G401 (cell line): ENCODE data around the gene SELENOP. TPM values are rescaled to one million over a fixed set of nuclear protein-coding genes. Genes with fewer than 3 reads are reported as not detected.

ENCODE experiments used
- DNase-seq: peaks from one replicate; pipeline ENCODE4 v3.0.0-alpha.2; 2015; ENCODE audit warnings: low spot score
- in situ Hi-C: cut with HindIII; loops from 2 replicates; pipeline ENCODE4 v1.10.0; 2016; ENCODE audit warnings: low sequenced_read_pairs, mixed read lengths
- total RNA-seq: library from RNA; depleted of rRNA; stranded (reverse); fragments of >200 nt; shearing (Covaris generic); gene quantifications from 2 replicates; pipeline ENCODE4 v1.2.3, GENCODE V29; 2014

Gene SELENOP
- total RNA-seq, 1 experiment from 2014 or later, result 0.20 TPM

DNA sequence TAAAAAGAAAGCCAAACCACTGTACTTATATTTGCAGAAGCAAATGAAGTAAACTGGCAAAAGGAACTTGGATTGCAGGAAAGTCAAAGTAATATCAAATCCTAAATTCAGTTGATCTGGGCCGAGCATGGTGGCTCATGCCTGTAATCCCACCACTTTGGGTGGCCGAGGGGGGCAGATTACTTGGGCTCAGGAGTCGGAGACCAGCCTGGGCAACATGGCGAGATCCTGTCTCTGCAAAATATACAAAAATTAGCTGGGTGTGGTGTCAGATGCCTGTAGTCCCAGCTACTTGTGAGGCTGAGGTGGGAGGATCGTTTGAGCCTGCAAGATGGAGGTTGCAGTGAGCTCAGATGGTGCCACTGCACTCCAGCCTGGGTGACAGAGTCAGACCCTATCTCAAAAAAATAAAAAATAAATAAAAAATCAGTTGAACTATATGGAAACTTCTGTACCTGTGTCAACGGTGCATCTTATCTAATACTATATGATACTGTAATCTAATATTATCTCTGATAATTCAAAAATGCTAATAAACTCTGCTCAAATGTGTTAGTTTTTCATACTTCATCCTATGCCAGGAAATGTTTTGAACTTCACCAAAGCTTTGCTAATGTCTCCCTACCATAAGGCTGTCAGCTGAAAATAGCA lies 10.1 kb downstream of the SELENOP start:
- no peak for DNase-seq
- in situ Hi-C loops, result no loop called here

DNA sequence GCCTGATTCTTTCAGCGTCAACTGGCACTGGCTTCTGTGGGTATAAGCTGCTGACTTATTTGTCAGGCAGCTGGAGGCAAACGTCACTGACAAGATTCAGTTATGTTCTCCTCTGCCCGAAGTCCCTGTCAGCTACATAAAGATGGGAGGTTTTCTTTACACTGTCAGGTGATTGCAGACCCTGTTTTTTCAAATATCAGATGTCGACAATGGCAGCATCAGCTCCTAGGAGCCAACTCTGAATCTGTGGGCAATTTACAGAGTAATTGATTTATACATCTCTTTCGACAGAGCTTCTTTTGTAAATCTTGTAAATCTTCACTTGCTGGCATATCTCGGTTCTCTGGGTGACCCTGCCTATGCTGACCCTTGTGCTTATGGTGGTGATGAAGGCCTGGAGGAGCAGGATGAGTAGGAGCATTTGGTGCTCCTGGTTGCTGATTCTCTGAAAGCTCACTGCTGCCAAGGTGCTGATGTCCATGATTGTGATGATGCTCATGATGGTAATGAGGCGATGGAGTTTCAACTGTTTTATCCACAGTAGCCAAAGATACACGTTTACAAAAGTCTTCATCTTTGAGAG lies 10.9 kb downstream of the SELENOP start:
- in situ Hi-C loops, result no loop called here
- no peak for DNase-seq

DNA sequence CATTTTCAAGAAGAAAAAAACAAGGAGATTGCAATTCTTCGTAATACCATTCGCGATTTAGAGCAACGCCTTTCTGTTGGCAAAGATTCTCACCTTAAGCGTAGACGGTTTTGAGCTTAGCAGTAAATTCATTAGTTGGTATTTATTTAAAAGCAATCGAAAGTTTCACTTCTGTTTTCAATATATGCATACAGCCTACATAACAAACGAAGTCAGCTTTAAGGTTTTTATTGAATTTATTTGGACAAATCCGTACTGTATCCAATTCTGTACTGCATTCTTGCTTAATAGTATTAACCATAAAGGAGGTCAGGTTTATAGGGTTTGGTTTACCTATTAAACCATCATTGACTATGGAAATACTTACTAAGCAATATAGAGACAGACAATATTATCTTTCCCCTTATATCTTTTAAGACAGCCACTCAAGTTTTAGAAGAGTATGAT lies 12.0 kb downstream of the SELENOP start:
- in situ Hi-C loops, result no loop called here
- DNase-seq, result no peak

DNA sequence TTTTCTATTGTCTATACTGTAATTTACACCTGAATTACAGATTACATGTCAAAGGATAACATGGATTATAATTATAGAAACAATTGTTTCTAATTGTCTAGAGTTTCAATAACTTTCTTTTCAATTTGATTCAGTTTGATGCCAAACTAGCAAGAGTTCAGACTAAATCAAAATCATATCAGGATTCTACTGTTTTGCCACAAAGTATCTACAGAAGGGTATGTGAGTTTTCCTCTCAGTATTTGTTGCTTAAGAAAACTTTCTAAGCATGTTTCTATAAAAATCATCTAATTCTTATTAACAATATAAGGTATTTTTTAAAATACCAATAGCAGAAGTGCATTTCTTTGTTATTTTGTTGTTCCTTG lies 12.5 kb downstream of the SELENOP start:
- no peak for DNase-seq
- in situ Hi-C loops, result no loop called here

DNA sequence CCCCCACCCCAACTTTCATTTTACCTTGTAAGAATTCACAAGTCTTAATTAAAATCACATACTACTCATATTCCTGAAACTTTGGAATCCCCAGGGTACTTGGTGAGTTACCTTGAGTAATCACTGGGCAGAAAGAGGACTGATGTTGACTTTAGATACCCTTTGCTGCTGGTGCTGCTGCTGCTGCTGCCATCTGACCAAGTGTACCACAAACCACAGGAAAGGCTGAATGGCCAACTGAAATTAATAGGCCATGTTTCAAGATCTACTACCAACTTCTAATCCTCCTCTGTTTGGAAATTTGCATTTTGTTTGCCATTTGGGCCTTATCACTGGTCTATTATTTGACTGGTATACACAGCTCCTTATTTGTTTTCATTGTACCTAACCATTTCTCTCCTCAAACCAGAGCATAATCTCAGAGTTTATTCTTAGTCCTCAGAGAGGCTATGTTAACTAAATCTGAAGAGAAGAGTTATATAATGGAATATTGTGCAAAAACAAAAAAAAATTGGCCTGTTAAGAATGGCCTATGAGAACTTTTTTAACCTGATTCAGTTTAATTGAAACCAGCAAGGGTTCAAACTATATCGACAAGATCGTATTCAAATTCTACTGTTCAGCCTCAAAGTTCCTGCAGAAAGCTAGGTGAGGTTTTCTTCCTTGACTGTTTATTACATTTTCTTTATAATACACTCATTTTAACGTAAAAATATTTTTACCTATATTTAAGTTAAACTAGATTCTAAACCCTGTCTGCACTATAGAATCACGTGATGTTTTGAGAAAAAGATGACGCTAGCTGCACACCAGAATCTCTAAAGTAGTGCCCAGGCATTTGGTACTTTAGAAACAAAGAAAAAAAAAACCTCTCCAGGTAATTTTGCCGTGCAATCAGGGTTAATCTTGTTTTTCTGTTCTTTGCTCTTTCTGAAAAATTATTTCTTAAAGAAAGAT lies 13.1 kb downstream of the SELENOP start:
- in situ Hi-C loops, result no loop called here
- no peak for DNase-seq

DNA sequence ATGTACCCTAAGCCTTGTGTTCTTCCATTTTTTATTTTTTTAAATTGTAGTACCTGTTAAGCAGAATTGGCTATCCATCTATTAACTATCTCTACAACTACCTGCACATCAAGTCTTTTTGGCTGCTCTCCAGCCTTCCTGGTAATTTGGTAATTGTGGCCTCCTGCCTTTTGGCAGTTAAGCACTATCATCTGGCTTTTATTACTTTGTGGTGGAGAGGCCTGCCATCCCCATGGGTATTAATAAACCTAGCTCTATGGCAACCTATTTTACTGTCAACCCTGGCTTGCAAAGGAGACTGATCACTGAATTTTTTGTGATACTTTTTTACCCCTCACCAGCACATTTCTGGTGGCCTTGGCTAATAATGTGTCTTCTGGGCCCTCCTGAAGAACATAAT lies 20.5 kb downstream of the SELENOP start:
- no peak for DNase-seq
- in situ Hi-C loops, result no loop called here

DNA sequence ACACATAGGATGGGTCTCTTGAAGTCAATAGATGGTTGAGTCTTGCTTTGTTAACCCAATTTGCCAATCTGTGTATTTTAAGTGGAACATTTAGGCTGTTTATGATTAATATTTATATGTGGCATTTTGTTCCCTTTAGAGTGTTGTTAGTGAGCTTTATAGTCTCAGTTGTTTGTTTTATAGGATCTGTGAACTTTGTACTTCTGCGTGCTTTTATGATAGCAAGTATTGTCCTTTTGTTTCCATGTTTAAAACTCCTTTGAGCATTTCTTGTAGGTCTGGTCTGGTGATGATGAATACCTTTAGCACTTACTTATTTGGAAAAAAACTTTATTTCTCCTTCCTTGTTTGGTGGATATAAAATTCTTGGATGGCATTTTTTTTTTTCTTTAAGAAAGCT lies 23.8 kb downstream of the SELENOP start:
- in situ Hi-C loops, result no loop called here
- DNase-seq, result no peak

DNA sequence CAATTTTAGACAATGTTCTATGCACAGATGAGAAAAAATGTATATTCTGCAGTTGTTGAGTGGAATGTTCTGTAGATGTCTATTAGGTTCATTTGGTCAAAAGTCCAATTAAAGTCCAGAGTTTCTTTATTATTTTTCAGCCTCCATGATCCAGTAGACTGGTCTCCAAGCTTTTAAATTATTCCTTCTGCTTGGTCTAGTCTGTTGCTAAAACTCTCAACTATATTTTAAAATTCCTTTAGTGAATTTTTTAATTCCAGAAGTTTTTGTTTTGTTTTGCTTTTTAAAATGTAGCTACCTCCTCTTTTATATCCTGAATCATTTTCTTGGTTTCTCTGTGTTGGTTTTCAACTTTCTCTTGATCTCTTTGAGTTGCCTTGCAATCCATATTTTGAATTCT lies 24.6 kb downstream of the SELENOP start:
- in situ Hi-C loops, result no loop called here
- DNase-seq, result no peak

DNA sequence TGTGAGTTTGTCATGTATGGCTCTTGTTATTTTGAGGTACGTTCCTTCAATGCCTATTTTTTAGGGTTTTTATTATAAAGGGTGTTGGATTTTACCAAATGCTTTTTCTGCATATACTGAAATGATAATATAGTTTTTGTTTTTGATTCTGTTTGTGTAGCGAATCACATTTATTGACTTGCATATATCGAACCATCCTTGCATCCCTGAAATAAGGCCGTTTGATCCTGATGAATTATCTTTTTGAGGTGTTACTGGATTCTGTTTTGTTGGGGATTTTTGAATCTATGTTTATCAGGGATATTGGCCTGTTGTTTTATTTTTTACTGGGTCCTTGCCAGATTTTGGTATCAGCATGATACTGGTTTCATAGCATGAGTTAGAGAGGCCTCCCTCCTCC lies 25.9 kb downstream of the SELENOP start:
- no peak for DNase-seq
- in situ Hi-C loops, result no loop called here

DNA sequence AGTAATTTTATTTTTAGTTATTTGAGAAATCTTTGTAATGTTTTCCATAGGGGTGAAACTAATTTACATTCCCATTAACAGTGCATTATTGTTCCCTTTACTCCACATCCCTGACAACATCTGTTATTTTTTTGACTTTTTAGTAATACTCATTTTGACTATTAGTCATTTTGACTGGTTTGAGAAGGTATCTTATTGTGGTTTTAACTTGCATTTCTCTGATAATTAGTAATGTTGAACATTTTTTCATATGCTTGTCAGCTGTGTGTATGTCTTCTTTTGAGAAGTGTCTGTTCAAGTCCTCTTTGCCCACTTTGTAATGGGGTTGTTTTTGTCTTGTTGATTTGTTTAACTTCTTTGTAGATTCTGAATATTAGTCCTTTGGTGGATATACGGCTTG lies 27.6 kb downstream of the SELENOP start:
- in situ Hi-C loops, result no loop called here
- DNase-seq, result no peak

DNA sequence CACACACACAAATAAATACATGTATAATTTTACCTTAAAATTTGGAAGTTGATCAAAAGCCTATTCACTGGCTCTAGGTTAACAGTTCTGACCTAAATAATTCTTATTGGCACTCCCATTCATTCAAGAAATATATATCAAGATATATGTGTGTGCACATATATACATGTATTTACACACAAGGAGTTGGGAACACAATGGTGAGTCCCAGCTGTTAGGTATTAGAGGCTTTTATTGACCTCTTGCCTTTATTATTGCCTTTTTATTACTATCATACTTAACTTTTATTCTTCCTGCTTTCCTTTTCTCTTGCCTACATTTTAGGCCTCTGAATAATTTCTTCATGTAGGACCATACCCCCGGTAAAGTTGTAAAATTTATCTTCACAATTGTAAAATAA lies 30.1 kb downstream of the SELENOP start:
- DNase-seq, result no peak
- in situ Hi-C loops, result no loop called here

DNA sequence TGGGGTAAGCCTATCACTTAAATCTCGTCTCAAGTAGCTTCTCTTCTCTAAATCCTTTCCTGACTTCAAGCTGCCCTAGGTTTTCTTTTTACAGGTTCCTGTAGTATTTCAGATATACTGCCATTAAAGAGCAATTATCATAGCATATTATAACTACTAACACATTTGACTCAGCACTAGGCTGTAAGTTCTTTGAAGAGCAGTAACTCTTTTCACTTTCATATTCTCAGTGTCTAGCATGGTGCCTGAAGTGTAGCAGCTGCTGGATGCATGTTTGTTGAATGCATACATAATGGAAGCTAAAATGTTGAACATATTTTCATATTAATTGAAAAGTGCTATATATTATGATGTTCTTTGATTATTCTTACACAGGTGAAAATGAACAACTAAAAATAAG lies 32.6 kb downstream of the SELENOP start:
- in situ Hi-C loops, result no loop called here
- DNase-seq, result no peak

DNA sequence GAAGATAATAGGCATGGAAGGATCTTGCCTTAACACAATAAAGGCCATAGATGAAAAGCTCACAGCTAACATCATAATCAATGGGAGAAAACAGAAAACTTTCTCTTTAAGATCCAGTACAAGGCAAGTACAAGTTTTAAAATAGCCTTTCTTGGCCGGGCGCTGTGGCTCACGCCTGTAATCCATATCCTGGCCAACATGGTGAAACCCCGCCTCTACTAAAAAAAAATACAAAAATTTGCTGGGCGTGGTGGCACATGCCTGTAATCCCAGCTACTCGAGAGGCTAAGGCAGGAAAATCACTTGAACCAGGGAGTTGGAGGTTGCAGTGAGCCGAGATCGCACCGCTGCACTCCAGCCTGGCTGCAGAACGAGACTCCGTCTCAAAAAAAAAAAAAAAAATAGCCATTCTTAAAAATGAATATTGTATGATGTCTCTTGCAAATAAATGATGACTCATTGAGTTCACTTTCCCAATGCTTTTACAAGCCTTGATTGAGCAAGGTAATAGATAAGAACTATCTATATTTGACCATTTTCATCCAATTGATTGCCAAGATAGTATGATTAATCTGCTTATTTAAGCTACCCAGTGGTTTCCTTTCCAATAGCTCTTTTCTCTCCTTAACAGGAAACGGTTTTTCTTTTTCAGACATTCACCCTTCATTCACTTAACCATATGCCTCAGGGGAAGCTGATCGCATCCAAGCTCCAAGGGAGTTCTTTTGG lies 39.3 kb downstream of the SELENOP start:
- in situ Hi-C loops, result no loop called here
- no peak for DNase-seq

DNA sequence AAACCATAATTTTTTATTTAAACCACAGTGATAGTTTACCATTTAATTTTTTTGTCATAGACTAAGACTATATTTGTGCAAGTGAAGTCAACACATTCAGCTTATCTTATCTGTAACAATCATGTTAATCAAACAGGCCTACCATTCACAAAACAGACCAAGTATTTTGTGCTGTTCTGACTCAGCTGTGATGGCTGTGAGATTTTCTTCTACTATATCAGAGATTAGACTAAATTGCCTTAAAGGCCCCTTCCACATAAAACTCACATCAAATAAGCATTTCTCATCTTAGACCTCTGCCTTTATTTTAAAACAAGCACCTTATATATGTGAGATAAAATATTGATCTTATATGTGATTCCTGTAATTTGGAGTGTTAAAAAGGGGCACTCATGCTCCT lies 41.7 kb downstream of the SELENOP start:
- no peak for DNase-seq
- in situ Hi-C loops, result no loop called here

DNA sequence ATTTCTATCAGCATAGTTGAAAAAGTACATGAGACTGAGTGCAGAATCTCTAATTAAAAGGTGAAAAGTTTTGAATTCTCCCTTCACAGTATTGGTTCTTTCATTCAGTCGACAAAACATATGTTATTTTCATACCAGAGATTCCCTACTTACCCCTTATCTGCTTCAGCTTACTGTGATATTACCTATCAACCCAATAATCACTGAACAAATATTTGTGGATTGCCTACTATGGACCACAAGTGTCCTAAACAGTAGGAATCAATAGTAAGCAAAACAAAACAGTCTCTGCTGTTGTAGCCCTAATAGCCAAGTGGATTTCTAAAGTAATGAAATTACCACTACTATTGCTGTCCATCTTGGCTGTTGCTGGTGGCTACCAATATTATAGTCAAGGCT lies 43.6 kb downstream of the SELENOP start:
- in situ Hi-C loops, result no loop called here
- no peak for DNase-seq

DNA sequence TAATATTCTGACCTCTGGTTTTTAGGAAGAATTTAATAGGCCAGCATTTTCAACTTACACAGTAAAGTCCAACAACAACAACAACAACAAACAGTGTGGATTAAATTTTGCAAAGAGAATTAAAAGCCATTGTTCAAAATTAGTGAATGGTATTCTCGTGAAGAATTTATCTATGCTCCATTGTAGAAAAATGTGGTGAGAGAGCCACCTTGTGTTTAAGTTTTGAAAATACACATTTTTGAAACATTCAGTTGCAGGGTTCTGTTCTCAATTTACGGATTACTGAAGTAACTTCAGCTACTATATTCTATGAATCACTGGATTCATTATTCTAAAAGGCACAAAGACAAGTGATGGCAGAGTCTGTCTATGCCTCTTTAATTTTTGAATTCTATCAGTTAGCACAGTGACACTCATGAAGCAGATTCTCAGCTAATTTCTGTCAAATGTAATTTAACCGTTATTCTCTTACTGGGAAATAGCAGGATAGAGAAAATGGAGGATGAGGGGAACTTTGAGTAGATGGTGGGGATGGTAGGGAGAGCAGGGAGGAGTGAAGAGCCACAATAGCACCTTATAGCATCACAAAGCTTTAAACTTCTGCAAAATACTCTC lies 44.1 kb downstream of the SELENOP start:
- in situ Hi-C loops, result no loop called here
- no peak for DNase-seq

DNA sequence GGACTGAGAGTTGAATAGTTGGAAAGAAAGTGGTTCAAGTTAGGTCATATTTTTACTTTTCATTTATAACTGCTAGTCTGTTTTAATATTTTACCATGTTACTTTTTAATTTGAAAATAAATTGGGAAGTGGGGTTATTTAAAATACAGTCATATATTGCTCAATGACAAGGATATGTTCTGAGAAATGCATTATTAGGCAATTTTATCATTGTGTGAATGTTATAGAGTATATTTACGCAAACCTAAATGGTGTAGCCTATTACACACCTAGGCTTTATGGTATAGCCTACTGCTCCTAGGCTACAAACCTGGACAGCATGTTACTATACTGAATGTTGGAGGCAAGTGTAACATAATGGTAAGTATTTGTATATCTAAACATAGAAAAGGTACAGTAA lies 49.9 kb downstream of the SELENOP start:
- in situ Hi-C loops, result no loop called here

DNA sequence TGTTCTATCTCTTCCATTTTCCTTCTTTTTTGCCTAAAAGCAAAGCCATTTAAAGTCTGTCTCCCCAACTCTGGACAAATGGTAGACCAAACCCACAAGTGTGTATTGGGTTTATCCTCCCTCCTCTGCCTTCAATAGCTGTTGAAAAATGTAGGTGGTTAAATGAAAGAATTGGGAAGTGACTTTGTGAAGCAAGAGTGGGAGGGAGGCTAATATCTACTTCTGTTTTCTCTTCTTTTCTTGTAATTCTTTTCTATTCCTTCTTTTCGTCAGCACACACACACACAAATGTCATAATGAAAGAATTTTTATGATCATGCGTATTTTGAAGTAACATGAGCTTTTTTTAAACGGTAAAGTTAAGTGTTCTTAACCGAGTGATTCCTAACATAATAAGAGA lies 51.3 kb downstream of the SELENOP start:
- in situ Hi-C loops, result no loop called here

More for the DNA sequence above, 49.9 kb downstream of the SELENOP start:
- no peak for DNase-seq

DNA sequence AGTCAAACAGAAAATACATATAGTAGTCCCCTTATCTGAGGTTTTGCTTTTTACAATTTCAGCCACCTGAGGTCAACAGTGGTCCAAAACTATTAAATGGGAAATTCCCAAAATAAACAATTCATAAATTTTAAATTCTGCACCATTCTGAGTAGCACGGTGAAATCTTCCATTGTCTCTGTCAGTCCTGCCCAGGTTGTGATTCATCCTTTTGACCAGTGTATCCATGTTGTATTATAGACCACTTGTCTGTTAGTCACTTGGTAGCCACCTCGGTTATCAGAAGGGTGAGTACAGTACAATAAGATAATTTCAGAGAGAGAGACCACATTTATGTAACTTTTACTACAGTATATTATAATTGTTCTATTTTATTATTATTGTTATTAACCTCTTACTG lies 52.2 kb downstream of the SELENOP start:
- DNase-seq, result no peak
- in situ Hi-C loops, result no loop called here

More for the DNA sequence above, 51.3 kb downstream of the SELENOP start:
- no peak for DNase-seq
